Measurements from ENCODE around the gene SOBP. TPM values are rescaled to one million over a fixed set of nuclear protein-coding genes. Genes with fewer than 3 reads are reported as not detected.

The SOBP gene
- total RNA-seq, 1 experiment from 2014 or later = 10.1 TPM

GRCh38 chr6:107646776-107647438 lies 157.0 kb downstream of the SOBP start:
- CTCF ChIA-PET = interaction anchor here (1.2 kb wide), 1 partner anchor 9 kb away, joined by 5 read pairs; no protein-coding TSS in a partner anchor
- Mint-ChIP-seq H3K27me3 (ENCODE audit: low read depth) (no peaks in the 10 kb centered on the region), H3K27ac (no peak overlapping the region), H3K36me3 (peaks cover 3% of the 10 kb centered on the region; the same call in 1 of the 2 replicates), H3K4me1 (no peaks in the 10 kb centered on the region), H3K9me3 (peaks cover 7% of the 10 kb centered on the region), H3K4me3 (no peak overlapping the region)
- DNase-seq (ENCODE audit: low spot score) (no peak), ATAC-seq (no peak)
- POLR2A ChIA-PET = no interaction called here
- TF ChIP-seq E2F4 (CRISPR knock-in tag; IDR thresholded peaks at IDR 0.05; ENCODE audit: borderline replicate concordance, low read depth) = no peak
- TF ChIP-seq NFATC4 (CRISPR knock-in tag; IDR thresholded peaks at IDR 0.05) = no peak
- TF ChIP-seq SP1 (CRISPR knock-in tag; conservative IDR thresholded peaks at IDR 0.05) = no peak
- no peak for TF ChIP-seq NFE2L1 (CRISPR knock-in tag; IDR thresholded peaks at IDR 0.05)
- no peak for TF ChIP-seq FOXP4 (CRISPR knock-in tag; IDR thresholded peaks at IDR 0.05)
- TF ChIP-seq CREB1 (CRISPR knock-in tag; IDR thresholded peaks at IDR 0.05) = no peak
- TF ChIP-seq ZNF281 (CRISPR knock-in tag; IDR thresholded peaks at IDR 0.05) = no peak
- no peak for TF ChIP-seq ZNF263 (CRISPR knock-in tag; IDR thresholded peaks at IDR 0.05; ENCODE audit: low read depth)
- TF ChIP-seq ERG (CRISPR knock-in tag; IDR thresholded peaks at IDR 0.05) = no peak
- no peak for TF ChIP-seq KAT7 (CRISPR knock-in tag; IDR thresholded peaks at IDR 0.05; ENCODE audit: borderline replicate concordance)
- no peak for TF ChIP-seq HMGXB4 (CRISPR knock-in tag; IDR thresholded peaks at IDR 0.05)
- no peak for TF ChIP-seq SMAD4 (CRISPR knock-in tag; IDR thresholded peaks at IDR 0.05)
- TF ChIP-seq SMAD3 (CRISPR knock-in tag; IDR thresholded peaks at IDR 0.05; ENCODE audit: borderline replicate concordance) = no peak

- Mint-ChIP-seq H3K9me3 (peaks cover 10% of the 10 kb centered on the region), H3K36me3 (peaks cover 3% of the 10 kb centered on the region; the same call in 1 of the 2 replicates), H3K27ac (no peak overlapping the region), H3K4me1 (no peaks in the 10 kb centered on the region), H3K4me3 (no peak overlapping the region), H3K27me3 (ENCODE audit: low read depth) (no peaks in the 10 kb centered on the region)
- DNase-seq (ENCODE audit: low spot score) (no peak), ATAC-seq (no peak)
- ChIA-PET CTCF (interaction anchor here (1.2 kb wide), 1 partner anchor 8 kb away, joined by 5 read pairs; no protein-coding TSS in a partner anchor), POLR2A (no interaction called here)
- TF ChIP-seq SMAD3 (CRISPR knock-in tag; IDR thresholded peaks at IDR 0.05; ENCODE audit: borderline replicate concordance) = no peak
- TF ChIP-seq NR1H2 (CRISPR knock-in tag; IDR thresholded peaks at IDR 0.05) = no peak
- no peak for TF ChIP-seq ZBTB21 (CRISPR knock-in tag; IDR thresholded peaks at IDR 0.05; ENCODE audit: borderline replicate concordance)
- no peak for TF ChIP-seq ATF6 (CRISPR knock-in tag; IDR thresholded peaks at IDR 0.05)
- no peak for TF ChIP-seq RELA (CRISPR knock-in tag; IDR thresholded peaks at IDR 0.05; ENCODE audit: borderline replicate concordance)
- no peak for TF ChIP-seq IRF2 (CRISPR knock-in tag; IDR thresholded peaks at IDR 0.05; ENCODE audit: borderline replicate concordance, low read depth)
- TF ChIP-seq E2F1 (CRISPR knock-in tag; IDR thresholded peaks at IDR 0.05) = no peak
Observed at GRCh38 chr6:107647439-107647948, 157.6 kb downstream of the SOBP start.

Measured in WTC11 (cell line).